Measurements from ENCODE around the gene DBT.
A peak's percentile ranks its signal among the peaks of the same experiment; 100 is the strongest.
"Not testable (repeated sequence)": the region's sequence is repeated elsewhere in the genome, so short reads cannot be mapped to it uniquely, and the experiment has no call there.

The DBT gene

GRCh38 chr1:100249537-100250257 lies at the start of gene DBT:
Gene DBT, minus strand, starts transcription at chr1:100249834. Its CDS starts 14 bp downstream, at chr1:100249820.
- Mint-ChIP-seq H3K4me1 (peaks cover 10% of the 10 kb centered on the region), H3K4me3 (no peak within 1 kb of the TSS), H3K9me3 (no peaks in the 10 kb centered on the region), H3K27ac (peak within 1 kb of the TSS in 1 of 2 donors; percentile 38), H3K27me3 (no peaks in the 10 kb centered on the region)
- peak; percentile 100 for ATAC-seq
- peak; percentile 87 to 93 for DNase-seq

GRCh38 chr1:100298512-100298911 lies 48.9 kb upstream of the DBT start:
- Mint-ChIP-seq H3K27me3 (no peaks in the 10 kb centered on the region), H3K9me3 (no peaks in the 10 kb centered on the region), H3K4me1 (no peaks in the 10 kb centered on the region), H3K27ac (peak overlapping the region in 1 of 2 donors; percentile 0), H3K4me3 (no peak overlapping the region)
- DNase-seq (no peak), ATAC-seq (no peak)

DNA sequence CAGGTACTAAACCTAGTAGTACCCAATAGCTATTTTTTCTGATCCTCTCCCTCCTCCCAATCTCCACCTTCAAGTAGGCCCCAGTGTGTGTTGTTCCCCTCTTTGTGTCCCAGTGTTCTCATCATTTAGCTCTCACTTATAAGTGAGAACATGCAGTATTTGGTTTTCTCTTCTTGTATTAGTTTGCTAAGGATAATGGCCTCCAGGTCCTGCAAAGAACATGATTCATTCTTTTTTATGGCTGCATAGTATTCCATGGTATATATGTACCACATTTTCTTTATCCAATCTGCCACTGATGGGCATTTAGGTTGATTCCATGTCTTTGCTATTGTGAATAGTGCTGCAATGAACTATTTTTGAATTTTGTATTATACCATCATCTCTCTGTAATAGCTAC lies 47.4 kb upstream of the DBT start:
- H3K4me1 Mint-ChIP-seq, H3K27me3 Mint-ChIP-seq, H3K27ac Mint-ChIP-seq, DNase-seq, H3K4me3 Mint-ChIP-seq, H3K9me3 Mint-ChIP-seq, ATAC-seq: not testable (repeated sequence)

- no peaks in the 10 kb centered on the region for H3K4me1 Mint-ChIP-seq
- no peak overlapping the region for H3K27ac Mint-ChIP-seq
- no peak for ATAC-seq
- H3K9me3 Mint-ChIP-seq, result no peaks in the 10 kb centered on the region
- H3K4me3 Mint-ChIP-seq, result no peak overlapping the region
- H3K27me3 Mint-ChIP-seq, result no peaks in the 10 kb centered on the region
- no peak for DNase-seq
Measured at GRCh38 chr1:100296140-100296539, 46.5 kb upstream of the DBT start.

- H3K27ac Mint-ChIP-seq, result no peak overlapping the region
- no peaks in the 10 kb centered on the region for H3K4me1 Mint-ChIP-seq
- H3K4me3 Mint-ChIP-seq, result no peak overlapping the region
- no peaks in the 10 kb centered on the region for H3K9me3 Mint-ChIP-seq
- ATAC-seq (no peak), DNase-seq (no peak)
- H3K27me3 Mint-ChIP-seq, result no peaks in the 10 kb centered on the region
Measured at GRCh38 chr1:100292711-100293110, 43.1 kb upstream of the DBT start.

DNA sequence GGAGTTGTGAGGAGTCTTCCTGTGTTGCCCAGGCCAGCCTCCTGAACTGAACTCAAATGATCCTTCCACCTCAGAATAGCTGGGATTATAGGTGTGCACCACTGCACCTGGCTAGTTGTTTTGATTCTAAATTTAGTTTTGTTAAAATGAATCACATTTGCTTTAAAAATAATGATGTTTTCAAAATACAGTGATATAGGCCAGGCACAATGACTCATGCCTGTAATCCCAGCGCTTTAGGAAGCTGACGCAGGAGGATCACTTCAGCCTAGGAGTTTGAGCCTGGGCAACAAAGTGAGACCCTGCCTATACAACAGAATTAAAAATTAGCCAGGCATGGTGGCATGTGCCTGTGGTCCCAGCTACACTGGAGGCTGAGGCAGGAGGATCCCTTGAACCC lies 40.7 kb upstream of the DBT start:
- Mint-ChIP-seq H3K27me3 (no peaks in the 10 kb centered on the region), H3K9me3 (no peaks in the 10 kb centered on the region), H3K4me3 (no peak overlapping the region), H3K4me1 (no peaks in the 10 kb centered on the region), H3K27ac (no peak overlapping the region)
- ATAC-seq (no peak), DNase-seq (no peak)

DNA sequence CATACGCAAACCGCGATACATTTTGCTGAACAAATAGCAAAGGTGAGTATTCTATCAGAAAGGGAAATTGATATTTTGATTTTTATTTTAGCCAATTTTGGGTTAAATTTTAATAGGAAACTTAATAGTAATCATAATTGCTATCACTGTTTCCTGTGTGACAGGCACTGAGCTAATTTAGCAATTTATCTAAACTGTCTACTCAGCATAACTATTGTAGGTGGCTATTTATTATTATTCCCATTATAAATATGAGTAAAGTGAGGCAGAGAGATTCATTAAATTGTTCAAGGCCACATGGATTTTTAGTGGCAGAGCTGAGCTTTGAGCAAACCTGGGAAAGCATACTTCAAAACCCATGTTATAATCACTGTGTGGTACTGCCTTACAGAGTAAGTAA lies 37.5 kb upstream of the DBT start:
- H3K4me1 Mint-ChIP-seq, result no peaks in the 10 kb centered on the region
- no peak overlapping the region for H3K4me3 Mint-ChIP-seq
- H3K27me3 Mint-ChIP-seq, result no peaks in the 10 kb centered on the region
- DNase-seq (no peak), ATAC-seq (no peak)
- H3K9me3 Mint-ChIP-seq, result no peaks in the 10 kb centered on the region
- peak overlapping the region in 1 of 2 donors; percentile 27 for H3K27ac Mint-ChIP-seq

DNA sequence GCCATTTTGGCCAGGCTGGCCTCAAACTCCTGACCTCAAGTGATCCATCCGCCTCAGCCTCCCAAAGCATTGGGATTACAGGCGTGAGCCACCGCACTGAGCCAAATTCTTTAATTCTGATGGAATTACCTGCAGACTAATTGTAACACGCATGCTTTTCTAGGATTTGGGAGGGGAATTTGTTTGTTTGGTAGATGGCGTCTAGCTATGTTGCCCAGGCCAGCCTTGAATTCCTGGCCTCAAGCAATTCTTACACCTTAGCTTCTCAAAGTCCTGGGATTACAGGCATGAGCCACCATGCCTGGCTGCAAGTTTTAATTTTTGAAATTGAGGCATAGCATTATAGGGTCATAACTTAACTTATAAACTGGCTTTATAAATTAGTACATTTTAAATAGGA lies 35.0 kb upstream of the DBT start:
- no peak overlapping the region for H3K4me3 Mint-ChIP-seq
- no peak overlapping the region for H3K27ac Mint-ChIP-seq
- H3K9me3 Mint-ChIP-seq, result no peaks in the 10 kb centered on the region
- DNase-seq, result no peak
- no peaks in the 10 kb centered on the region for H3K27me3 Mint-ChIP-seq
- no peaks in the 10 kb centered on the region for H3K4me1 Mint-ChIP-seq
- ATAC-seq, result no peak

DNA sequence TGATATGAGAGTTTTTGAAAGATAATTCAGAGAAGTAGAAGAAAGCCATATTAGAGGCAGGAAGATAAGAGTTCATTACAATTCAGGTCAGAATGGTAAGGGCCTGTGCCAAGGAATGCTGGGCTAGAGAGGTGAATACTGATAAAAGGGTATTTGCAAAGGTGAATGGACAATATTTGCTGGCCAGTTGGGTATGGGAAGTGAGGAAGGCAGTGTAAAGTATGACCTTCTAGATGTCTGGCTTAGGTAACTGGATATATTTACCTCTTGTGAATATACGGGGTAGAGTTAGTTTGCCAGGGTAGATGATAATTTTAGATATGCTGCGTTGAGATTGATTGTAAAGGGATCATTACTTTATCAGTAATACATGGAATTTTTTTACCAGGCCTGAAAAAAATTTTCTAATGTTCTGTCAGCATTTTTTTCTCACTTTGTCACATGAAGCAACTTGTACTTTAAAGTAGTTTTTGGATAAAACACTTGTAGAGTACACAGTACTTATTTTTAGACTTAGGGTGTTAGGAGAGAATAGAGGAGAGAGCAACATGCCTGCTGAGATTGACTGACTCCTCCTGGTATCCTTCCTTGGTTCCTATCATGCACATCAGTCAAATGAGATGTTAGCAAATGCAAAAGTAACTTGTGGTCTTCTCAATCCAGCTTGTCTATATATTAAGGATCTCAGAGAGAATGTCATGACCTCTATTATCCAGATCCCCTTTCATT lies 30.5 kb upstream of the DBT start:
- Mint-ChIP-seq H3K4me1 (peaks cover 10% of the 10 kb centered on the region), H3K9me3 (no peaks in the 10 kb centered on the region), H3K27ac (peak overlapping the region in 1 of 2 donors; percentile 79), H3K27me3 (no peaks in the 10 kb centered on the region), H3K4me3 (no peak overlapping the region)
- ATAC-seq (no peak), DNase-seq (no peak)

- Mint-ChIP-seq H3K27ac (peak overlapping the region in 1 of 2 donors; percentile 79), H3K4me1 (peaks cover 10% of the 10 kb centered on the region), H3K27me3 (no peaks in the 10 kb centered on the region), H3K4me3 (no peak overlapping the region), H3K9me3 (no peaks in the 10 kb centered on the region)
- ATAC-seq, result no peak
- DNase-seq, result no peak
Measured at GRCh38 chr1:100279358-100279923, 29.8 kb upstream of the DBT start.

DNA sequence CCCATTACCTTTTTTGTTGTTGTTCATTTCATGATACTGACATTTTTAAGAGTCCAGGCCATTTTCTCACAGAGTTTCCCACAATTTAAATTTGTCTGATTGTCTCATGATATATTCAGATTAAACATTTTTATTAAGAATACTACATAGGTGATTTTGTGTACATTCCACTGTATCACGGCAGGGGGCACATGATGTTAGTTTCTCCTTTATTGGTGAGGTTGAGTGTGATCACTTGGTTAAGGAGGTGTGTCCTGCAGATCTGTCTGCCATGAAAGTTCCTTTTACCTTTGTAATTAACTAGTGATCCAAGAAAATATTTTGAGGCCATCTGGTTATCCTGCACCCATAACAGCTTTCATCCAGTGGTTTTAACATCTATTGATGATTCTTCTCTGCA lies 28.2 kb upstream of the DBT start:
- peak overlapping the region in 1 of 2 donors; percentile 15 for H3K27ac Mint-ChIP-seq
- ATAC-seq (no peak), DNase-seq (peak in 1 of 2 donors; percentile 24)
- no peak overlapping the region for H3K4me3 Mint-ChIP-seq
- H3K4me1 Mint-ChIP-seq, result peaks cover 10% of the 10 kb centered on the region
- no peaks in the 10 kb centered on the region for H3K9me3 Mint-ChIP-seq
- H3K27me3 Mint-ChIP-seq, result no peaks in the 10 kb centered on the region

DNA sequence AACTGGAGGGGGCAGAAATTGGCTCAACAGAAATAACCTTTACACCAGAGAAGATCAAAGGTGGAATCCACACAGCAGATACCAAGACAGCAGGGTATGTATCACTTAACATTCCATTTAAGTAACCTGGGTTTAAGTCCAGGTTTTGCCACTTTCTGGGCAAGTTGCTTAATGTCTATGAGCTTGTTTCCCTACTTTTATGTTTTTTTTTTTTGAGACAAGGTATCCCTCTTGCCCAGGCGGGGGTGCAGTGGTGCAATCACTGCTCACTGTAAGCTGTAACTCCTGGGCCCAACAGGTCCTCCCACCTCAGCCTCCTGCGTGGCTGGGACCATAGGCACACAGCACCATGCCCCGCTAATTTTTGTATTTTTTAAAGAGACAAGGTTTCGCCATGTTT lies 18.6 kb upstream of the DBT start:
- no peaks in the 10 kb centered on the region for H3K9me3 Mint-ChIP-seq
- ATAC-seq (no peak), DNase-seq (no peak)
- H3K4me3 Mint-ChIP-seq, result peak overlapping the region in 1 of 2 donors; percentile 100
- peak overlapping the region in 1 of 2 donors; percentile 52 for H3K27ac Mint-ChIP-seq
- H3K27me3 Mint-ChIP-seq, result no peaks in the 10 kb centered on the region
- H3K4me1 Mint-ChIP-seq, result peaks cover 53% of the 10 kb centered on the region

DNA sequence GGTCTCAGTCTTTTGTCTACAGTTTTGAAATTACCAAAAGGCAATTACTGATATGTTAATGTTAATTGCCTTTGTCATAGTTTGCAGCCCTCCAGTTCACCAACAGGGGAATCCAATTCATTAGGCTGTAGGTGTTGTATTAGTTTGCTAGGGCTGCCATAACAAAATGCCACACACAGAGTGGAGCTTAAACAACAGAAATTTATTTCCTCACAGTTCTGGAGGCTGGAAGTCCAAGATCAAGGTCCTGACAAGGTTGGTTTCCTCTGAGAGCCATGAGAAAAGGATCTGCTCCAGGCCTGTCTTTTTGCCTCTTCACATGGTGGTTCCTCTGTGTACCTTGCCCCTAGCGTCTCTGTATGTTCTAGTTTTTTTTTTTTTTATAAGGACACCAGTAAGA lies 17.6 kb upstream of the DBT start:
- no peak for ATAC-seq
- no peaks in the 10 kb centered on the region for H3K27me3 Mint-ChIP-seq
- H3K4me1 Mint-ChIP-seq, result peaks cover 53% of the 10 kb centered on the region
- DNase-seq, result no peak
- no peak overlapping the region for H3K27ac Mint-ChIP-seq
- peak overlapping the region; percentile 93 to 100 for H3K4me3 Mint-ChIP-seq
- H3K9me3 Mint-ChIP-seq, result no peaks in the 10 kb centered on the region

DNA sequence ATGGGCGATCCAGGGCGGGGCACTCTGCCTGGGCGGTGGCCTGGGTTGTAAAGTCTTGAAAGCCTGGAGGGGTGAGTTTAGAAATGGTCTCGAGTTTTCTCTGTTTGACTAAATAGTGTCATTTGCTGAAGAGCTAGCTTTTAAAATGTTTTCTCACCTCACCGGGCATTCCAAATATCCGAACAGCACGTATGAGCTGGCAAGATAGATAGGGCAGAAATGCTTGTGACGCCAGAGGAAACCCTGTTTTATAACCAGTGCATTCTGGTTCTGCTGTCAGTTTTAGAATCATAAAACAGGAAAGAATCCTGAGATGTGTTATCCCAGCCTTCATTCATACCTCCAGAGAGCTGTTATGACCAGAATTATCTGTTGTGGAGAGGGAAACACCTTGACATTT lies 17.1 kb upstream of the DBT start:
- peaks cover 53% of the 10 kb centered on the region for H3K4me1 Mint-ChIP-seq
- peak overlapping the region; percentile 97 to 100 for H3K27ac Mint-ChIP-seq
- ATAC-seq (peak; percentile 56), DNase-seq (no peak)
- H3K9me3 Mint-ChIP-seq, result no peaks in the 10 kb centered on the region
- no peaks in the 10 kb centered on the region for H3K27me3 Mint-ChIP-seq
- H3K4me3 Mint-ChIP-seq, result peak overlapping the region; percentile 93 to 100

DNA sequence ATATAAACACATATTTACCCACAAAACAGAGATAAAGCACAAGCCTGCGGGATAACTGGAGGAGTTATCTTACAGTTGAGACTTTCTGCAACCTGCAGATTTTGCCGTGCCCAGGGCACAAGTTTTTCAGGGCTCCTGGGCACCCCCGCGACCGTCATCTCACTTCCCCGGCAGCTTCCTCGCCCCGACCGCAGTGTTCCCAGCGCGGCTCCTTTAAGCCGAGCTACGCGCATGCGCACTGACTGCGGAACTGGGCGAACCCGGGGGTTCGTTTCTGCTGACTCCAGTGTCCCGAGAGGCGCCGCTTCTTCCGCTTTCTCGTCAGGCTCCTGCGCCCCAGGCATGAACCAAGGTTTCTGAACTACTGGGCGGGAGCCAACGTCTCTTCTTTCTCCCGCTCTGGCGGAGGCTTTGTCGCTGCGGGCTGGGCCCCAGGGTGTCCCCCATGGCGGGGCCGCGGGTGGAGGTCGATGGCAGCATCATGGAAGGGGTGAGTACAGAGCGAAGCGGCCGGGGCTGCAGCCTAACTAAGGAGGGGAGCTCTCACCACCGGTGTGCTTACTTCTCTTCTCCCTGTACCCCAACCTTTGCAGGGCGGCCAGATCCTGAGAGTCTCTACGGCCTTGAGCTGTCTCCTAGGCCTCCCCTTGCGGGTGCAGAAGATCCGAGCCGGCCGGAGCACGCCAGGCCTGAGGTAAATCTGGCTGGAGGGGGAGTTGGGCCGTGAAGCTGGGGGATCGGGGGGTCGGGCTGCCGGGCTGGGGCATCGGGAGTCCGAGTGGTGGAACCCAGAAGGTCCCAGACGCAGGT lies 16.5 kb upstream of the DBT start, which contains the start of gene RTCA:
Gene RTCA, plus strand, starts transcription at position 286 of the 810 bp plus-strand sequence. Its CDS starts 160 bp downstream, at position 446.
- peak; percentile 88 to 93 for DNase-seq
- peak within 1 kb of the TSS; percentile 93 to 100 for H3K4me3 Mint-ChIP-seq
- no peaks in the 10 kb centered on the region for H3K9me3 Mint-ChIP-seq
- peaks cover 53% of the 10 kb centered on the region for H3K4me1 Mint-ChIP-seq
- no peaks in the 10 kb centered on the region for H3K27me3 Mint-ChIP-seq
- peak within 1 kb of the TSS; percentile 97 to 100 for H3K27ac Mint-ChIP-seq
- peak; percentile 96 for ATAC-seq
